Suprapubic skin (tissue), 4 donors: ENCODE results near the gene COL9A3.

Source experiments
- POLR2A ChIP-seq, 2 donors: fragments of 450-650 bp; IDR thresholded peaks; one replicate each; pipeline ENCODE4 v1.6.1; 2017; ENCODE audit warnings: antibody characterized with exemption in 2 of 2, mild to moderate bottlenecking in 2 of 2, moderate library complexity in 2 of 2
- POLR2AphosphoS5 ChIP-seq, 3 donors: sonication (generic); formaldehyde crosslinking; IDR thresholded peaks; one replicate each; pipeline ENCODE4 v1.6.1; 2017; ENCODE audit warnings: antibody characterized with exemption in 3 of 3

DNA sequence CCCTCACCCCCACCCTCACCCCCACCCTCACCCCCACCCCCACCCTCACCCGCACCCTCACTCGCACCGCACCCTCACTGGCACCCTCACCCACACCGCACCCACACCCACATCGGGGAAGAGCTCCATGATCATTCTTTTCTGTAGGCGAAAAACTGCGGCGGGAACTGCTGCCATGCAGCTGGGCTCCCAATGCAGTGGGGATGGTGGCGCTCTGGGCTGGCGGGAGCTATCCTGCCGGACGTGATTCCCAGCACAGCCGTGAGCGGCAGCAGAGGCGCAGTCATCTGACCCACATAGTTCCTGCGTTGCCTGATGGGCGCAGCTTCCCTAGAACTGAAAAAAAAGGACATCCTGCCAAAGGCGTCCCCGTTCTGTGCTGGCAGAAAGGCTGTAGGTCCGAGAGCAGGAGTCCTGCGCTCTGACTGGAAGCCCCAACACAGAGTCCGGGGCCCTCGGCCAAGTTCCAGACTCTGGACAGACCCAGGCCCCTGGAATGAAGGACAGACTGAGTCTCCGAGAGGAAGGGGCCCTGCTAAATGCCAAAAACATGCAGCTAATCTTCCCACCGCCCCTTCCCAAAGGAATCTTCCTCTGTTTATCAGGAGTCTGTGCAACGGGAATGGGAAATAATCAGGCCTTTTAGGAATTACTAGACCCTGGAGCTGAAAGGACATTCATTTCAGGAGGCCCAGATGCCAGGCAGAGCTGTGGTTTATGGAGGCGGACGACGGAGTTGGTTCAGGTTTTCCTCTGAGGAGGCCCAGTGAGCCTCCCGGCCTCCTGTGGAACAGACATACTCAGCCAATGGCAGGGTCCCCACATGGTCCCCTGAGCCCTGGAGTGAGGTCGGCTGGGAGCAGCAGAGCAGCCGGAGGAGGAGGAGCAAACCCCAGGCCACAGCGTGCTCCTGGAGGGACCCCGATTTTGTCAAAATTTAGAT, 58.8 kb downstream of the COL9A3 start:
- TF ChIP-seq POLR2AphosphoS5 (IDR thresholded peaks at IDR 0.05) (no peak), POLR2A (IDR thresholded peaks at IDR 0.05) (no peak)
